IMR-90 (cell line): ENCODE results near the gene GXYLT2. TPM values are rescaled to one million over a fixed set of nuclear protein-coding genes. Genes with fewer than 3 reads are reported as not detected.
"Not testable (repeated sequence)": the region's sequence is repeated elsewhere in the genome, so short reads cannot be mapped to it uniquely, and the experiment has no call there.

Source experiments
- ATAC-seq: fragments of 200-7000 bp; cut with Tn5 transposase; 2 replicates; pipeline ENCODE4 v1.9.1; 2020; ENCODE audit warnings: low read depth, mild to moderate bottlenecking, moderate library complexity
- BruUV-seq: library from RNA; stranded (reverse); fragments of 400-500 nt; replicated peaks from 2 replicates; lab custom pipeline; 2021; lab: Mats Ljungman, UMichigan
- CTCF ChIA-PET: fragments of 300-600 bp; formaldehyde crosslinking; extraction: SDS; loops from one replicate; lab custom pipeline; 2021; ENCODE audit warnings: antibody characterized with exemption; lab: Yijun Ruan, JAX
- POLR2A ChIA-PET: fragments of 300-600 bp; sonication (Branson Sonifier 250); formaldehyde crosslinking; loops from one replicate; lab custom pipeline; 2022; ENCODE audit warnings: antibody characterized with exemption; ENCODE audit not compliant: unreplicated experiment; lab: Charles Lee
- DNase-seq: peaks from one replicate; pipeline ENCODE4 v3.0.0; 2013
- H2AFZ ChIP-seq: replicated peaks from 2 replicates; pipeline ENCODE3; 2013; ENCODE audit warnings: low read length, mild to moderate bottlenecking; ENCODE audit not compliant: poor library complexity
- H2AK5ac ChIP-seq: 2 replicates; pipeline ENCODE4 v1.6.1; 2013; ENCODE audit warnings: low read depth, low read length, inconsistent platforms
- H2AK9ac ChIP-seq: replicated peaks from 2 replicates; pipeline ENCODE3; 2013; ENCODE audit warnings: mild to moderate bottlenecking, low read depth, low read length, moderate library complexity; ENCODE audit not compliant: poor library complexity
- H2BK120ac ChIP-seq: 2 replicates; pipeline ENCODE4 v1.6.1; 2013; ENCODE audit warnings: low read depth, low read length, inconsistent platforms
- H2BK15ac ChIP-seq: 3 replicates; pipeline ENCODE4 v1.6.1; 2013; ENCODE audit warnings: low read depth, low read length, inconsistent platforms
- H2BK20ac ChIP-seq: 2 replicates; pipeline ENCODE4 v1.6.1; 2013; ENCODE audit warnings: low read depth, mild to moderate bottlenecking, inconsistent platforms, low read length, moderate library complexity
- H2BK5ac ChIP-seq: 2 replicates; pipeline ENCODE4 v1.6.1; 2013; ENCODE audit warnings: mild to moderate bottlenecking, low read depth, low read length, inconsistent platforms; ENCODE audit not compliant: poor library complexity, severe bottlenecking
- H3K14ac ChIP-seq: replicated peaks from 2 replicates; pipeline ENCODE4 v1.6.1; 2013; ENCODE audit warnings: low read depth, low read length, inconsistent platforms
- H3K18ac ChIP-seq: 2 replicates; pipeline ENCODE4 v1.6.1; 2013; ENCODE audit warnings: low read depth, low read length, control low read depth
- H3K23ac ChIP-seq: 2 replicates; pipeline ENCODE4 v1.6.1; 2013; ENCODE audit warnings: low read depth, low read length, inconsistent platforms
- H3K27ac ChIP-seq: 2 replicates; pipeline ENCODE4 v1.5.1; 2013; ENCODE audit warnings: mild to moderate bottlenecking, control low read depth, low read length; ENCODE audit not compliant: insufficient read depth
- H3K27me3 ChIP-seq: 2 replicates; pipeline ENCODE4 v1.6.1; 2013; ENCODE audit warnings: low read length; ENCODE audit not compliant: control insufficient read depth, insufficient read depth
- H3K36me3 ChIP-seq: 2 replicates; pipeline ENCODE4 v1.6.1; 2013; ENCODE audit warnings: low read length, mixed read lengths; ENCODE audit not compliant: control insufficient read depth, insufficient read depth
- H3K4ac ChIP-seq: 2 replicates; pipeline ENCODE4 v1.6.1; 2013; ENCODE audit warnings: low read depth, low read length, inconsistent platforms
- H3K4me1 ChIP-seq: 2 replicates; pipeline ENCODE4 v1.6.1; 2013; ENCODE audit warnings: low read length, mixed read lengths; ENCODE audit not compliant: control insufficient read depth, insufficient read depth
- H3K4me2 ChIP-seq: 2 replicates; pipeline ENCODE4 v1.6.1; 2013; ENCODE audit warnings: low read depth, mild to moderate bottlenecking, control low read depth, low read length, moderate library complexity
- H3K4me3 ChIP-seq: 2 replicates; pipeline ENCODE4 v1.5.1; 2013; ENCODE audit warnings: low read depth, mild to moderate bottlenecking, control low read depth, low read length, moderate library complexity; ENCODE audit not compliant: insufficient read depth
- H3K56ac ChIP-seq: 2 replicates; pipeline ENCODE4 v1.6.1; 2013; ENCODE audit warnings: low read length, inconsistent platforms; ENCODE audit not compliant: insufficient read depth; ENCODE audit errors: extremely low read depth
- H3K79me1 ChIP-seq, 2 experiments: 2 replicates each; pipeline ENCODE4 v1.6.1; 2013; ENCODE audit warnings: low read length in 2 of 2, inconsistent platforms in 1 of 2, low read depth in 1 of 2
- H3K9ac ChIP-seq: 2 replicates; pipeline ENCODE4 v1.6.1; 2013; ENCODE audit warnings: low read depth, low read length, control low read depth
- H3K9me1 ChIP-seq: 2 replicates; pipeline ENCODE4 v1.6.1; 2013; ENCODE audit warnings: low read length, inconsistent platforms; ENCODE audit not compliant: insufficient read depth
- H3K9me3 ChIP-seq: 2 replicates; pipeline ENCODE4 v1.6.1; 2013; ENCODE audit warnings: low read length; ENCODE audit not compliant: control insufficient read depth, insufficient read depth
- H4K20me1 ChIP-seq: 2 replicates; pipeline ENCODE4 v1.6.1; 2013; ENCODE audit warnings: low read length, inconsistent platforms; ENCODE audit not compliant: insufficient read depth
- H4K5ac ChIP-seq: 2 replicates; pipeline ENCODE4 v1.6.1; 2013; ENCODE audit warnings: mild to moderate bottlenecking, low read depth, low read length, control low read depth
- H4K8ac ChIP-seq, 2 experiments: 2 replicates each; pipeline ENCODE4 v1.6.1; 2013; ENCODE audit warnings: low read depth in 2 of 2, low read length in 2 of 2, control low read depth in 1 of 2, inconsistent platforms in 1 of 2
- H4K91ac ChIP-seq: 2 replicates; pipeline ENCODE4 v1.6.1; 2013; ENCODE audit warnings: low read depth, low read length, inconsistent platforms; ENCODE audit not compliant: insufficient read depth
- MAFK ChIP-seq: IDR thresholded peaks from 2 replicates; pipeline ENCODE4 v1.6.1; 2012; ENCODE audit warnings: low read depth, low read length, improper control_type of control experiment
- WGBS, 2 experiments: methylation state at CpG; one replicate each; pipeline versions ENCODE4 v1.1.5 to v1.1.7; 2013; ENCODE audit warnings: missing lambda C conversion rate in 2 of 2; ENCODE audit not compliant: insufficient read length in 1 of 2; ENCODE audit errors: extremely low coverage in 2 of 2; 5-methylcytosine and 5-hydroxymethylcytosine counted together
- dilution Hi-C: fragments of 300-500 bp; cut with HindIII; formaldehyde crosslinking; loops from one replicate; pipeline ENCODE4 v1.14.3; 2018; ENCODE audit warnings: low sequenced_read_pairs; ENCODE audit not compliant: unreplicated experiment
- in situ Hi-C: fragments of 300-500 bp; cut with MboI; formaldehyde crosslinking; loops from 3 replicates; pipeline ENCODE4 v1.14.3; 2019; ENCODE audit warnings: low sequenced_read_pairs, inconsistent platforms, mixed read lengths
- intact Hi-C: fragments of 100-400 bp; cut with micrococcal nuclease; formaldehyde crosslinking; loops from 2 replicates; pipeline ENCODE4 v1.10.0; 2022
- polyA plus RNA-seq, 3 experiments: library from polyadenylated mRNA; depleted of rRNA; stranded (reverse); fragments of >200 nt; gene quantifications; 2 replicates each; pipeline ENCODE4 v1.2.3, GENCODE V29; 2012; ENCODE audit warnings: low replicate concordance in 1 of 3
- total RNA-seq: library from RNA; depleted of rRNA; stranded (reverse); fragments of >200 nt; gene quantifications from 2 replicates; pipeline ENCODE4 v1.2.3, GENCODE V29; 2012

GXYLT2 gene
- total and polyA plus RNA-seq, 2 of the 4 experiments (the other 2 are of a cell fraction) = 5.7 to 11.1 TPM

- H3K14ac ChIP-seq, BruUV-seq, in situ Hi-C loops, H4K20me1 ChIP-seq, H3K4me1 ChIP-seq, H3K56ac ChIP-seq, H3K9me3 ChIP-seq, POLR2A ChIA-PET, H3K23ac ChIP-seq, H3K9ac ChIP-seq, H3K4me2 ChIP-seq, H3K27ac ChIP-seq, H2BK5ac ChIP-seq, H4K91ac ChIP-seq, H2BK15ac ChIP-seq, H4K5ac ChIP-seq, H4K8ac ChIP-seq, H2BK120ac ChIP-seq, H2AK9ac ChIP-seq, H3K9me1 ChIP-seq, ATAC-seq, H3K4me3 ChIP-seq, H2BK20ac ChIP-seq, H3K18ac ChIP-seq, H2AK5ac ChIP-seq, CTCF ChIA-PET, dilution Hi-C loops, DNase-seq, intact Hi-C loops, H3K27me3 ChIP-seq, H2AFZ ChIP-seq, H3K79me1 ChIP-seq, H3K4ac ChIP-seq: not testable (repeated sequence)
- 0 out of 2 replicates have a peak, but pooled peaks have one; percentile 7 for TF ChIP-seq MAFK
- peaks cover 13% of the 10 kb centered on the region for H3K36me3 ChIP-seq
- 80% methylated on average over 20 of the region's 51 CpGs; no CpG with 5 or more reads in 1 of the 2 experiments for WGBS, 2 experiments
These were observed 41.2 kb downstream of the GXYLT2 start for GRCh38 chr3:72928781-72929735.
